Epithelial cell of proximal tubule (primary cell): Measurements from ENCODE around the gene ANGPTL5. TPM values are rescaled to one million over a fixed set of nuclear protein-coding genes. Genes with fewer than 3 reads are reported as not detected.

Experiments
- DNase-seq: peaks from one replicate; pipeline ENCODE4 v3.0.0-alpha.2; 2011; ENCODE audit warnings: low read depth
- H3K4me3 ChIP-seq: 2 replicates; pipeline ENCODE4 v1.5.1; 2011; ENCODE audit warnings: low read depth, mild to moderate bottlenecking, low read length
- total RNA-seq: library from RNA; depleted of rRNA; stranded (reverse); fragments of >200 nt; gene quantifications from 2 replicates; pipeline ENCODE4 v1.2.3, GENCODE V29; 2015
- TF ChIP-seq, protein P1 (sequence below): conservative IDR thresholded peaks from 2 replicates; pipeline ENCODE4 v1.5.1; 2012; ENCODE audit warnings: low read depth, mild to moderate bottlenecking, low read length

ANGPTL5 gene
- total RNA-seq, 1 donor from 2014 or later: not detected

DNA sequence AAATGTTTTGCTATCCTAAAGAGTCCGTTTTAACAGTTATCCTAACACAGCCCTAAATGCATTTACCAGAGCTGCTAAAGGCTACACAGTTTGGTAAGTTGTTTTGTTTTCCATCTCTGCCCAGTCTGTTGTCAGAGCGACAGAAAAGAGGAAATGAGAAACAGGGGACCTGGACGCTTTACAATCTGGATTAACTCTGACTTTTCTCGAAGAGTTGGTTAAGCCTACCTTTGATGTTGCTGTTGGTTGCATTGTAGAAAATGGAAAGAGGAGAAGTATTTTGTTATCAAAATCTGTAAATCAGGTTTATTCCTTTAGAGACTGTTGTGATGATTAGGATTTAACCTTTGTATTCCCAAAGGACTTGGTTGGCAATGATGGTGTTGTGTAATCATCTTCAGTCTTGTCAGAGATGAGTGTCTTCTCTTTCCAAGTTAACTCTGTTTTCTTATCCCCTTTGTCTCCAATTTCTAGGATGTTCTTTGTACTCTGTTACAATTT lies 481 bp downstream of the ANGPTL5 start:
- peak overlapping the region; percentile 82 for H3K4me3 ChIP-seq
- no peak for DNase-seq
- TF ChIP-seq, protein P1, sequence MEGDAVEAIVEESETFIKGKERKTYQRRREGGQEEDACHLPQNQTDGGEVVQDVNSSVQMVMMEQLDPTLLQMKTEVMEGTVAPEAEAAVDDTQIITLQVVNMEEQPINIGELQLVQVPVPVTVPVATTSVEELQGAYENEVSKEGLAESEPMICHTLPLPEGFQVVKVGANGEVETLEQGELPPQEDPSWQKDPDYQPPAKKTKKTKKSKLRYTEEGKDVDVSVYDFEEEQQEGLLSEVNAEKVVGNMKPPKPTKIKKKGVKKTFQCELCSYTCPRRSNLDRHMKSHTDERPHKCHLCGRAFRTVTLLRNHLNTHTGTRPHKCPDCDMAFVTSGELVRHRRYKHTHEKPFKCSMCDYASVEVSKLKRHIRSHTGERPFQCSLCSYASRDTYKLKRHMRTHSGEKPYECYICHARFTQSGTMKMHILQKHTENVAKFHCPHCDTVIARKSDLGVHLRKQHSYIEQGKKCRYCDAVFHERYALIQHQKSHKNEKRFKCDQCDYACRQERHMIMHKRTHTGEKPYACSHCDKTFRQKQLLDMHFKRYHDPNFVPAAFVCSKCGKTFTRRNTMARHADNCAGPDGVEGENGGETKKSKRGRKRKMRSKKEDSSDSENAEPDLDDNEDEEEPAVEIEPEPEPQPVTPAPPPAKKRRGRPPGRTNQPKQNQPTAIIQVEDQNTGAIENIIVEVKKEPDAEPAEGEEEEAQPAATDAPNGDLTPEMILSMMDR: no peak

DNA sequence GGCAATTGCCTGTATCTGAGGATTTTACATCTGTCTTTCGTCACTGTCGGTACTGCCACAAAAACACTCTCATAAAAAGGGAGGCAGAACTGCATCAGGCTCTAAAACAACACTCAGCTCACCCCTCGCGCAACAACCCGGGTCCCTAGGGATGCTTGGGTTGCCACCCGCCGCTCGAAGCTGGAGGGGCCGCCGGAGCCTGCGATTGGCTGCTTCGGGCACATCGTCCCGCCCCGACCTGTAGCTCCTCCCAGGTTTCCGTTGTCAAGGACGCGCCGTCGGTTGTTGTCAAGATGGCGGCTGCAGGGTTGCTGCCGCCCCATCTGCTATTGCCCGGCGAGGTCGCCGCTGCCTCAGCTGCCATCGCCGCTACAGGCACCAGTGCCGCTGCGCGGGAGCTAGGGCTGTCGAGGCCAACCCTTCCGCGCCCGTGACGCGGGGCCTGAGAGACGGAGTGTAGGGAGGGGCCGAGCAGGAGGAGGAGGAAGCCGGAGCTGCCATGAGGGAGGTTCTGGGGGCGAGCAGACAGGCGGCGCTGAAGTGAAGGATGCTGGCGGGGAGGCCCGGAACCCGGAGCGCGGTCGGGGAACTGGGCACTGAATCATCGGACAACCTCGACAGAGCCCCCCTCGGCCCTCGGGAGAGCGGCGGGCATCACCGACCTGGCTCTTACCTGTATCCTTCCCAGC lies 1.4 kb downstream of the ANGPTL5 start, which contains the start of gene CEP126:
Gene CEP126, plus strand, starts transcription at position 273 of the 689 bp plus-strand sequence. Its CDS starts 275 bp downstream, at position 548.
- TF ChIP-seq, protein P1: peak; percentile 42
- peak; percentile 39 for DNase-seq
- peak within 1 kb of the TSS; percentile 82 for H3K4me3 ChIP-seq

DNA sequence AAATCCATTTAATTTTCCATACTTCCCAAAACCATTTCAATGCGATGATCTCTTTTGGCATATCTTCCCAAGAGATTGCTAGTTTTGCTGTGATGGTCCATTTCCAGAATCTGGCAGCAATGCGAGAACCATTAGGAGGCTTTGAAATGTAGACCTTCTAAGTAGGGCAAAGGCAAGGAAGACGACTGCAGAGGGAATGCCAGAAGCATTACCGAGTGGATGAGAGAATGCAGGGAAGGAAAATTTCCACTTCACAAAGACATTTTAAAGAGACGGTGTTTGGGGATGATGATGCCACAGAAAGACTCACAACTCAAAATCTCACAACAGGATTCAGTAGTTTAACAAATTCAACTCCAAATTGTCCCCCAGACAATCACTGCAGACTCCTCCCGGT lies 2.0 kb downstream of the ANGPTL5 start:
- H3K4me3 ChIP-seq: peak overlapping the region; percentile 82
- TF ChIP-seq, protein P1: no peak
- DNase-seq: no peak

DNA sequence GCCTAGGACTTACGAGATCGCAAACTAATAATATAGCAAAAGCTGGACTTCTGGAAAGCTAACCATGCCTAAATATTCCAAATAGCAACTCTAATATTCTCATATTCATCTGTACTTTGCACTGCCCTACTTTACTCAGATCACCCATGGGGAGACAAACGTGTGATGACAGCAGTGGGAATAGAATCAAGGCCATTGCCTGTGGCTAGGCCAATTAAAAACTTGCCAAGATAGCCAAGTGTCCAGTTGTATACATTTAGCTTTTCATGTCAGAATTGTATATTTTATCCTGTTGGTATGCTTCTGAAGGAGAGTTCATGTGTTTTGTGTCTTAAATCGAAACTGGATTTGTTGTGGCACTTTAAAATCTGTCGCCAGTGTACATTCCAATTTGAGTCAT lies 2.7 kb downstream of the ANGPTL5 start:
- TF ChIP-seq, protein P1: no peak
- no peak overlapping the region for H3K4me3 ChIP-seq
- DNase-seq: no peak

DNA sequence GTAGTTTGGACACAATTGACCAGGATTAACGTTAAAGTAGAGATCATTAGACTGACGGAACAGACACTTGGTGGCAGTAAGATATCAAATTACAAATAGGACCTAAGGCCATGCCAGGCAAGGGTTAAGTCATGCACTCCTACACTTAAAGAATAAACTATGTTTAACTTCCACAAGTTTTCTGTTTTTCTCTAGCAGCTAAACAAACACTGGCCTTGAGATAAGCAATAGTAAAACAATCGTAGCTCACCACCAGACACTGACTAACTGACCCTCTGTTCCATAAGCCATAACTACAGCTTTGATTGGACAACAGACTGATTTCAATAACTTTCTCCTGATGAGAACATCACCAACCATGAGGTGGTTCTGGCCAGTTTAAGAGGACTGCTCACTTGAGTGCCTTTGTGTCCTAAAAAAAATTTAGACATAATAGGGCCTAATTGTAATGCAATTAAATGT lies 3.5 kb downstream of the ANGPTL5 start:
- no peak overlapping the region for H3K4me3 ChIP-seq

DNA sequence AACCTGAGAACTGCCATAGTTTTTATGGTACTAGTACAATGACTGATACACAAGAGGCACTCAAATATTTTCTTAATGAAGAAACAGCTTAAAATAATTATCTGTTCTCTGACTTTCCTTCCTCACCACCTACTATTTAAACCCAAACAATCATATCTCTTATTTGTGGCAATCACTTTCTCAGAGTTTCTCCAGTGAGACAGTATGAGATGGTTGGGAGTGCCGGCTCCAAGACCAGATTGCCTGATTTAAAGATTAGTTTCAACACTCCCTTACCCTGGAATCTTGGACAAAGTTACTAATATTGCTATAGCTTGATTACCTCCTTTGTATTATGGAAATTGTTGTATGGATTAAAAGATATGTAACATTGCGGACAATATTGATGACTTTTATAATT lies 7.2 kb downstream of the ANGPTL5 start:
- DNase-seq: no peak
- no peak overlapping the region for H3K4me3 ChIP-seq
- TF ChIP-seq, protein P1: no peak

More for the DNA sequence above, 3.5 kb downstream of the ANGPTL5 start:
- no peak for DNase-seq
- TF ChIP-seq, protein P1: no peak
